NCI-H2107 treated with DMSO at 0.1 percent for 48 hours (cell line): ENCODE results near the gene DNAH11.
A peak's percentile ranks its signal among the peaks of the same experiment; 100 is the strongest.
"Not testable (repeated sequence)": the region's sequence is repeated elsewhere in the genome, so short reads cannot be mapped to it uniquely, and the experiment has no call there.

Experiments
- DNase-seq: peaks from one replicate; lab custom pipeline; 2025; ENCODE audit not compliant: unreplicated experiment; lab: John Stamatoyannopoulos, UW

The DNAH11 gene

GRCh38 chr7:21922605-21923004 lies 379.8 kb downstream of the DNAH11 start:
- no peak for DNase-seq

- DNase-seq: peak; percentile 89
Measured at GRCh38 chr7:21923658-21924057, 380.8 kb downstream of the DNAH11 start.

GRCh38 chr7:21926448-21926847 lies 383.6 kb downstream of the DNAH11 start:
- no peak for DNase-seq

- no peak for DNase-seq
Measured at GRCh38 chr7:21927693-21928092, 384.9 kb downstream of the DNAH11 start.

- not testable (repeated sequence) for DNase-seq
Measured at GRCh38 chr7:21933293-21933692, 390.5 kb downstream of the DNAH11 start.

- DNase-seq: no peak
Measured at GRCh38 chr7:21934808-21935207, 392.0 kb downstream of the DNAH11 start.

GRCh38 chr7:21938463-21938862 lies 395.6 kb downstream of the DNAH11 start:
- no peak for DNase-seq

- no peak for DNase-seq
Measured at GRCh38 chr7:21939136-21939857, 396.5 kb downstream of the DNAH11 start.

GRCh38 chr7:21939858-21940372 lies 397.1 kb downstream of the DNAH11 start:
- DNase-seq: no peak

- DNase-seq: no peak
Measured at GRCh38 chr7:21941611-21942141, 398.8 kb downstream of the DNAH11 start.

GRCh38 chr7:21942955-21943354 lies 400.1 kb downstream of the DNAH11 start:
- no peak for DNase-seq

GRCh38 chr7:21943436-21943835 lies 400.6 kb downstream of the DNAH11 start:
- DNase-seq: no peak

- DNase-seq: peak; percentile 62
Measured at GRCh38 chr7:21944616-21945453, 402.0 kb downstream of the DNAH11 start.

GRCh38 chr7:21945454-21946221 lies 402.8 kb downstream of the DNAH11 start, which contains the start of gene CDCA7L:
Gene CDCA7L, minus strand, starts transcription at chr7:21945899. Its CDS starts 95 bp downstream, at chr7:21945804.
- DNase-seq: peak; percentile 60

- no peak for DNase-seq
Measured at GRCh38 chr7:21946222-21946709, 403.4 kb downstream of the DNAH11 start.

GRCh38 chr7:21947056-21947455 lies 404.2 kb downstream of the DNAH11 start:
- no peak for DNase-seq

GRCh38 chr7:21947946-21948345 lies 405.1 kb downstream of the DNAH11 start:
- no peak for DNase-seq

GRCh38 chr7:21948364-21948763 lies 405.5 kb downstream of the DNAH11 start:
- no peak for DNase-seq

- no peak for DNase-seq
Measured at GRCh38 chr7:21948887-21949540, 406.2 kb downstream of the DNAH11 start.
